CD4-positive, alpha-beta T cell treated with Interleukin-2 at 100 ng/mL for 4 hours (primary cell): Measurements from ENCODE around the gene MED27.

ENCODE experiments used
- DNase-seq: peaks from one replicate; pipeline ENCODE4 v3.0.0-alpha.2; 2020; ENCODE audit warnings: low spot score

The MED27 gene, protein sequence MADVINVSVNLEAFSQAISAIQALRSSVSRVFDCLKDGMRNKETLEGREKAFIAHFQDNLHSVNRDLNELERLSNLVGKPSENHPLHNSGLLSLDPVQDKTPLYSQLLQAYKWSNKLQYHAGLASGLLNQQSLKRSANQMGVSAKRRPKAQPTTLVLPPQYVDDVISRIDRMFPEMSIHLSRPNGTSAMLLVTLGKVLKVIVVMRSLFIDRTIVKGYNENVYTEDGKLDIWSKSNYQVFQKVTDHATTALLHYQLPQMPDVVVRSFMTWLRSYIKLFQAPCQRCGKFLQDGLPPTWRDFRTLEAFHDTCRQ

DNA sequence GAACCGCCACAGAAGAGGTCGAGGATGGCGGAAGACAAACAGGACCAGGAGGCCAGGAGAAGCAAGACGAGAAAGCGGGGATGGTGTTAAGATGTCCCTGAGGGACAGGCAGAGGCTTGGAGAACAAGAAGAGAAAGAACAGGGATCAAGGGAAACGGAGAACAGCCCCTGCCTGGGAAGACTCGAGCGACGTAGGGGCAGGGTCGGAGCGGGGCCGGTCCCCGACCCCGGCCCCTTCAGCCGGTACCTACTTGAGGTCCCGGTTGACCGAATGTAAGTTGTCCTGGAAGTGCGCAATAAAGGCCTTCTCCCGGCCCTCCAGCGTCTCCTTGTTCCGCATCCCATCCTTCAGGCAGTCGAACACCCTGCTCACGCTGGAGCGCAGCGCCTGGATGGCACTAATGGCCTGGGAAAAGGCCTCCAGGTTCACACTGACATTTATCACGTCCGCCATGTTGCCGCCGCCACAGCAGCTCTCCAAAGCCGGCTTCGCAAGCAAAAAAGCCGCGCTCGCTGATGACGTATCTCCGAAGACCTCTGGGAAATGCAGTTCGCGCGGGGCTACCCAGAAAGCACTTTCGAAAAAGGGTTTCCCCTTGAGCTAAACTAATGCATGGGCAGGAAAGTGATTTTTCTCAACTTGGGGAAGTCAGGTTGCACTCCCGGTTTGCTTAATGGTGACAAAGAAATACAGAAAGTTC lies at the start of gene MED27:
TSS of gene MED27 (minus strand) at position 477 of the 701 bp plus-strand sequence. CDS start at position 454, 23 bp downstream.
- DNase-seq = peak; percentile 92

GRCh38 chr9:132127888-132128534 lies 48.3 kb upstream of the MED27 start:
- no peak for DNase-seq

GRCh38 chr9:132126680-132127236 lies 47.1 kb upstream of the MED27 start:
- no peak for DNase-seq

- no peak for DNase-seq
These were observed 46.4 kb upstream of the MED27 start for GRCh38 chr9:132125944-132126679.

DNA sequence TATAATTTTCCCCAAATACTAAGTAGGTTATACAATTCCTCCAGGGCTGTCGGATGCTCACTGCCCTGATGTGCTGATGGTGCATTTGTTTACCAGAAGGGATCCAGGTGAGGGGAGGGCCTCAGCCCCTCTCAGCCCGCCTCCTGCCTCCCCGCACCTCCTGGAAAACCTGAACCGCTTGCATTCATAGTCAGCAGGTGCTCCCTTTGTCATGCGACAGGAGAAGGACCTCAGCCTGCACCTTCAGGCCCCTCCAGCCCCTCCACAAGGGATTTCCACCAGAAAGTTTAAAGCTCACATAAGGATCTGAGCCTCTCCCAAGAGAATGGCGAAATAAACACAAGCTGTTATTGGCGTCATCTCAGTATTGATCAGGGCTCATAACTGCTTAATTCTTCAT lies 45.7 kb upstream of the MED27 start:
- no peak for DNase-seq

DNA sequence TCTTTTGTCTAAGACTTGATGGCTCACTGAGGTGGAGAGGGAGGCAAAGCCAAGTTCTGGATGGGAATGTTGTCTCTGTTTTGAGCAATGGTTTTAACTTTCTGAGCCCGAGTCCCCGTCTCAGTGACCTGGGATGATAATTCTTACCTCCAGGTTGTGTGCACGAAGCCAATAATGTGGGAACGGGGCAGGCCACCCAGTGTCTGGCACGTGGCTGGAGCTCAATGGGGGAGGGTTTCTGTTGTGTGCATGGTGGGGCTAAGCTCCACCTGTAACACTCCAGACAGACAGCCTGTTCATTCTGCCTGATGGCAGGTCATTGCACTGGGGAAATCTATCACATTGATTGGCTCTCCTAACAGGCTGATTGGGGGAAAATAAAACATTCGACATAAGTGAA lies 45.1 kb upstream of the MED27 start:
- DNase-seq = no peak

DNA sequence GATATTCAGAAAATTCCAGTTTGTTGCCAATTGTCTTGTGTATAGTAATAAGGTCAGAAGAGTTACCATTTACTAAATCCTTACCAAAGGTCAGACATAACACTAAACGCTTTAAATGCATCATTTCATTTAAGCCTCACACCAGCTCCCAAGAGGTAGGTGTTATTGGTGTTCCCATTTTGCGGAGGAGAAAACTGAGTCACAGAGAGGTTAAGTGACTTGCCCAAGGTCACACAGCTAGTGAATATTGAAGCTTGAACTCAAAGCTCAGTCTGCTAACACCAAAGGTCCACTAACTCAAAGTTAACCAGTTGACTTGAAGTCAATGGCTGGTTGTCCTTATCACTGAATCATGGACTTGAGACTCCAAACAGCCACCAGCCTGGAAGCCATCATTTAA lies 41.4 kb upstream of the MED27 start:
- no peak for DNase-seq

DNA sequence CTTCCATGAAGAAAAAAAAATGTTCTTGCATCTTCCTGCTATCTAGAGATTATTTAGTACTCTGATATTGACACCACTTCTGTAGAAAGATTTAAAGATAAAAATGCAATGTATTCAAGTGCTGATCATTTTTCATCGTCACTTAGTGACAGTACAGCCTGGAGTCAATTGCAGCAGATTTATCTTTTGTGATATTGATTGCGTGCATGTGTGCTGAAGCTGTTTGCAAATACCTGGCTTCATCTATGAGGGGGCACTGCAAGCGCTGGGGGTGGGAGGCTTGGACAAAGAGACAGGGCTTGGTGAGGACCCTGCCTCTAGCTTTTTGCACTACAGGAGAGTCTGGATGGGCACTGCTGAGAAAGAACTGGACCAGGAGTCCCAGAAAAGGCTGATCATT lies 38.0 kb upstream of the MED27 start:
- DNase-seq = no peak

- no peak for DNase-seq
These were observed 36.9 kb upstream of the MED27 start for GRCh38 chr9:132116583-132116982.

DNA sequence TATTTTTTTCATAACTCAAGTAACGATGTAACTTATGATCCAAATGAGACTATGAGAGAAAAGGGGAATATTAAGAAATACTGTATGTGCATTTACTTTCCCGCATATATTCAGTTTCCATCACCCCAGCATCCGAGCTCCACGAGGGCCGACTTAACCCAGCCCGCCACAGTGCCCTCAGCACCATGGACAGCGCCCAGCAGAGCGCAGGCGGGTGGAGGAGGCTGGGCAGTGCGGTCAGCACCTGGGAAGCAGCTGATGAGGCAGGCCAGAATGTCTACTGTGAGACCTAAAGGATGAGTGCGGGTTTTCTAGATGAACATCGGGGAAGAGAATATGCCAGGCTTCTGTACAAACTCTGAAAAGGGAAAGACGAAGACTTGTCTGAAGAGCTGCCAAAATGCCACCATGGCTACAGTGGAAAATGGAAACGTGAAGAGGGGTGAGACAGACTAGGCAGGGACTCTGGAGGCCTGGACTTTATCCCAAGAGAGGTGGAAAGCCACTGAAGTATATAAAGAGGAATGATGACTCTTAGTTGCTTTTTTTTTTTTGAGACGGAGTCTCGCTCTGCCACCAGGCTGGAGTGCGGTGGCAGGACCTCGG lies 34.5 kb upstream of the MED27 start:
- peak; percentile 7 for DNase-seq

DNA sequence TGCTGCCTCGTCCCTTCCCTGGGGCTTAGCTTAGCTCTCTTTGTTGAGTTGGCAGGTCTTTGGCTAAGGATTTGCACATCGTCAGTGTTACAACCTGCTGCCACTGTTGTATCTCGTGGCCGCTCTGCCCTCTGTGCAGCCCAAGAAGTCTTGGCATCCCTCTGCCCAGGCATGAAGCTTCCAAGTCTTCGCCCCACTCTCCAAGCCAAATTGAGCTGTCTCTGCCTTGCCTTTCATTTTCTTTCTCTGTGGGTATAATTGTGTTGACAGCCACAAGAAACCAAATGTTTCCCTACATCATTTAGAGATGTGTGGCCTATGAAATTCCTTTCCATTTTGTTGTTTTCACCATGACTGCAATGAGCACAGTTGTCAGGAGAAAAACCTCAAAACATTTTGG lies 29.6 kb upstream of the MED27 start:
- DNase-seq = no peak

- DNase-seq = no peak
These were observed 29.1 kb upstream of the MED27 start for GRCh38 chr9:132108728-132109127.

GRCh38 chr9:132099741-132100407 lies 20.2 kb upstream of the MED27 start:
- no peak for DNase-seq

DNA sequence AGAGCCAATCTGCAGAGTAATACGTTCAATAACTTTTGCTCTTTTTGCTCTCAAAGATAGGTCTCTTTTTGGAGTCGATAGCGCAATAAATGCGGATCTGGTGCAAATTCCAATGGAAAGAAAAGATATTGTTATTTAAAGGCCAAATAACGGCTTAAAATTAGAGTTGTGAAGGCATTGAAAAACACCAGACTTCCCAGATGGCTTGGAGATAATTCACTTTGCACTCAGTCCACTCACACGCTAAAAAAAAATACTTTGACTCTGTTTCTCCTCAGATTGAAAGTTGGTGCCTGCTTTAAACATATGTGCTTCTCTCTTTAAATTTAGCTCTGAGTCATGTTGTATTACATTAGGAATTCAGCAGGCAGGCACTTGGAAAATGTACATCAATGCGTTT lies 19.5 kb upstream of the MED27 start:
- DNase-seq = no peak

- DNase-seq = no peak
These were observed 14.7 kb upstream of the MED27 start for GRCh38 chr9:132094314-132094791.

- no peak for DNase-seq
These were observed 11.1 kb upstream of the MED27 start for GRCh38 chr9:132090771-132091170.

- DNase-seq = no peak
These were observed 7.9 kb upstream of the MED27 start for GRCh38 chr9:132087438-132088030.

- no peak for DNase-seq
These were observed 2.5 kb upstream of the MED27 start for GRCh38 chr9:132082188-132082587.

GRCh38 chr9:132078699-132079356 lies 839 bp downstream of the MED27 start:
- DNase-seq = no peak
